CD14-positive monocyte (primary cell): Measurements from ENCODE around the gene PIK3R3. TPM values are rescaled to one million over a fixed set of nuclear protein-coding genes. Genes with fewer than 3 reads are reported as not detected.
"Not testable (repeated sequence)": the region's sequence is repeated elsewhere in the genome, so short reads cannot be mapped to it uniquely, and the experiment has no call there.

ENCODE experiments used
- DNase-seq, 3 donors: peaks; one replicate each; pipeline ENCODE4 v3.0.0-alpha.2; 2011 to 2022
- H2AFZ ChIP-seq: 2 replicates; pipeline ENCODE4 v1.6.0; 2012; ENCODE audit warnings: mild to moderate bottlenecking, low read depth, low read length, inconsistent platforms; ENCODE audit not compliant: insufficient read depth, poor library complexity, severe bottlenecking
- H3K27ac ChIP-seq, 2 donors: 1 replicate in 1 of 2; 2 replicates in 1 of 2; pipeline ENCODE4 v1.5.1; 2012 to 2013; ENCODE audit warnings: low read length in 2 of 2, control low read depth in 1 of 2, inconsistent platforms in 1 of 2, low read depth in 1 of 2, mild to moderate bottlenecking in 1 of 2
- H3K27me3 ChIP-seq, 2 donors: one replicate each; pipeline versions ENCODE4 v1.6.0 to v1.6.1; 2011 to 2013; ENCODE audit warnings: low read length in 2 of 2; ENCODE audit not compliant: control insufficient read depth in 2 of 2, insufficient read depth in 2 of 2
- H3K36me3 ChIP-seq, 2 donors: replicated peaks in 1 of 2; 1 replicate in 1 of 2; 2 replicates in 1 of 2; pipeline versions ENCODE4 v1.5.1 to v1.6.1; 2012 to 2013; ENCODE audit warnings: low read length in 2 of 2, control low read depth in 1 of 2, inconsistent platforms in 1 of 2, mild to moderate bottlenecking in 1 of 2; ENCODE audit not compliant: insufficient read depth in 2 of 2, control insufficient read depth in 1 of 2
- H3K4me1 ChIP-seq, 2 donors: 1 replicate in 1 of 2; 2 replicates in 1 of 2; pipeline versions ENCODE4 v1.5.1 to v1.6.1; 2012 to 2013; ENCODE audit warnings: low read length in 2 of 2, control low read depth in 1 of 2, inconsistent platforms in 1 of 2, mild to moderate bottlenecking in 1 of 2, moderate library complexity in 1 of 2; ENCODE audit not compliant: insufficient read depth in 2 of 2, control insufficient read depth in 1 of 2
- H3K4me2 ChIP-seq: replicated peaks from 2 replicates; pipeline ENCODE3; 2012; ENCODE audit warnings: low read length, moderate library complexity, mild to moderate bottlenecking; ENCODE audit not compliant: poor library complexity, severe bottlenecking; ENCODE audit errors: extremely low read depth
- H3K4me3 ChIP-seq, 3 experiments: fragments of 200-600 bp in 1 of 3; sonication (generic) in 1 of 3; replicated peaks in 1 of 3; 1 replicate in 2 of 3; 2 replicates in 1 of 3; pipeline ENCODE4 v1.5.1; 2011 to 2013; ENCODE audit warnings: low read length in 3 of 3, mild to moderate bottlenecking in 3 of 3, control low read depth in 2 of 3, low read depth in 2 of 3, inconsistent platforms in 1 of 3, moderate library complexity in 1 of 3
- H3K79me2 ChIP-seq: 2 replicates; pipeline ENCODE4 v1.6.0; 2012; ENCODE audit warnings: mild to moderate bottlenecking, control low read depth, inconsistent platforms, low read length, moderate library complexity; ENCODE audit not compliant: insufficient read depth
- H3K9ac ChIP-seq: 2 replicates; pipeline ENCODE4 v1.6.0; 2017; ENCODE audit warnings: low read length, mild to moderate bottlenecking; ENCODE audit not compliant: insufficient read depth, poor library complexity, severe bottlenecking
- H3K9me3 ChIP-seq, 2 donors: replicated peaks in 1 of 2; 1 replicate in 1 of 2; 2 replicates in 1 of 2; pipeline versions ENCODE4 v1.5.1 to v1.6.1; 2012 to 2013; ENCODE audit warnings: low read length in 2 of 2, control low read depth in 1 of 2; ENCODE audit not compliant: control insufficient read depth in 1 of 2, insufficient read depth in 1 of 2
- H4K20me1 ChIP-seq: 2 replicates; pipeline ENCODE4 v1.6.0; 2012; ENCODE audit warnings: mild to moderate bottlenecking, low read length, control low read depth, moderate library complexity; ENCODE audit not compliant: insufficient read depth
- H3K27ac Mint-ChIP-seq, 7 donors: one replicate each; pipeline ENCODE4 v1.8.0; 2020; ENCODE audit warnings: mild to moderate bottlenecking in 7 of 7, mixed read lengths in 7 of 7, moderate library complexity in 6 of 7, inconsistent platforms in 2 of 7
- H3K27me3 Mint-ChIP-seq, 3 donors: one replicate each; pipeline ENCODE4 v1.8.0; 2021 to 2022; ENCODE audit warnings: low read depth in 3 of 3, mild to moderate bottlenecking in 3 of 3, mixed read lengths in 3 of 3, moderate library complexity in 3 of 3, inconsistent platforms in 1 of 3
- H3K36me3 Mint-ChIP-seq, 2 donors: one replicate each; pipeline ENCODE4 v1.8.0; 2020; ENCODE audit warnings: mixed read lengths in 2 of 2, inconsistent platforms in 1 of 2, mild to moderate bottlenecking in 1 of 2
- H3K4me1 Mint-ChIP-seq: one replicate; pipeline ENCODE4 v1.8.0; 2020; ENCODE audit warnings: mild to moderate bottlenecking, mixed read lengths
- H3K4me3 Mint-ChIP-seq, 2 donors: one replicate each; pipeline ENCODE4 v1.8.0; 2020; ENCODE audit warnings: mild to moderate bottlenecking in 2 of 2, mixed read lengths in 2 of 2, moderate library complexity in 1 of 2
- H3K9me3 Mint-ChIP-seq, 7 donors: one replicate each; pipeline ENCODE4 v1.8.0; 2020 to 2022; ENCODE audit warnings: mixed read lengths in 7 of 7, mild to moderate bottlenecking in 6 of 7, moderate library complexity in 6 of 7, inconsistent platforms in 2 of 7
- WGBS: methylation state at CpG from one replicate; pipeline ENCODE4 v1.1.5; 2013; ENCODE audit warnings: missing lambda C conversion rate; ENCODE audit not compliant: insufficient coverage; 5-methylcytosine and 5-hydroxymethylcytosine counted together
- intact Hi-C, 2 donors: fragments of 100-400 bp; cut with micrococcal nuclease; formaldehyde crosslinking; loops; one replicate each; pipeline versions ENCODE4 v1.15.0 to v1.15.1; 2023
- polyA plus RNA-seq, 3 donors: library from polyadenylated mRNA; depleted of rRNA in 1 of 3; unstranded in 2 of 3; stranded (reverse) in 1 of 3; fragments of 300-500 nt in 2 of 3; fragments of >200 nt in 1 of 3; fragmentation: Illumina TruSeq in 2 of 3; gene quantifications; 1 replicate in 2 of 3; 2 replicates in 1 of 3; pipeline ENCODE4 v1.2.3, GENCODE V29; 2012 to 2021
- TF ChIP-seq, protein P1 (sequence below): fragments of 200-600 bp; IDR thresholded peaks from one replicate; pipeline ENCODE4 v1.8.0; 2022; ENCODE audit warnings: antibody characterized with exemption, mild to moderate bottlenecking

Gene PIK3R3
- polyA plus RNA-seq, 3 donors, result 0.09 to 0.28 (median 0.17) TPM

DNA sequence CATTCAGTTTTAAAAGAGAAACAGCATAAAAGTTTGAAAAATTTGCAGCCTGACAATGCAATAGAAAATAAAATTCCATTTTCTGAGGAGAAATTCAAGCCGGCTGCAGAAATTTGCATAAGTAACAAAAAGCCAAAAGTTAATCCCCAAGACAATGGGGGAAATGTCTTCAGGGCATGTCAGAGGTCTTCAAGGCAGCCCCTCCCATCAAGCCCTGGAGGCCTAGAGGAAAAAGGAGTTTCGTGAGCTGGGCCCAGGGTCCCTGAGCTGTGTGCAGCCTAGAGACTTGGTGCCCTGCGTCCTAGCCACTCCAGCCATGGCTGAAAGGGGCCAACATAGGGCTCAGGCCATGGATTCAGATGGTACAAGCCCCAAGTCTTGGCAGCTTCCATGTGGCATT, 74.6 kb downstream of the PIK3R3 start:
- Mint-ChIP-seq H3K9me3 (peaks cover 0 to 11% (median 6%) of the 10 kb centered on the region in 7 donors), H3K27me3 (peaks cover 0 to 2% (median 0%) of the 10 kb centered on the region in 3 donors), H3K4me3 (no peak overlapping the region), H3K27ac (no peak overlapping the region), H3K36me3 (no peaks in the 10 kb centered on the region), H3K4me1 (peaks cover 14% of the 10 kb centered on the region)
- no peak overlapping the region for H2AFZ ChIP-seq
- H3K9me3 ChIP-seq, result no peaks in the 10 kb centered on the region
- no peak for DNase-seq
- 97% methylated on average over 3 of the region's 3 CpGs for WGBS
- H3K36me3 ChIP-seq, result no peaks in the 10 kb centered on the region
- no peak overlapping the region for H3K4me2 ChIP-seq
- H4K20me1 ChIP-seq, result no peaks in the 10 kb centered on the region
- H3K27ac ChIP-seq, result no peak overlapping the region
- H3K9ac ChIP-seq, result no peak overlapping the region
- TF ChIP-seq, protein P1, sequence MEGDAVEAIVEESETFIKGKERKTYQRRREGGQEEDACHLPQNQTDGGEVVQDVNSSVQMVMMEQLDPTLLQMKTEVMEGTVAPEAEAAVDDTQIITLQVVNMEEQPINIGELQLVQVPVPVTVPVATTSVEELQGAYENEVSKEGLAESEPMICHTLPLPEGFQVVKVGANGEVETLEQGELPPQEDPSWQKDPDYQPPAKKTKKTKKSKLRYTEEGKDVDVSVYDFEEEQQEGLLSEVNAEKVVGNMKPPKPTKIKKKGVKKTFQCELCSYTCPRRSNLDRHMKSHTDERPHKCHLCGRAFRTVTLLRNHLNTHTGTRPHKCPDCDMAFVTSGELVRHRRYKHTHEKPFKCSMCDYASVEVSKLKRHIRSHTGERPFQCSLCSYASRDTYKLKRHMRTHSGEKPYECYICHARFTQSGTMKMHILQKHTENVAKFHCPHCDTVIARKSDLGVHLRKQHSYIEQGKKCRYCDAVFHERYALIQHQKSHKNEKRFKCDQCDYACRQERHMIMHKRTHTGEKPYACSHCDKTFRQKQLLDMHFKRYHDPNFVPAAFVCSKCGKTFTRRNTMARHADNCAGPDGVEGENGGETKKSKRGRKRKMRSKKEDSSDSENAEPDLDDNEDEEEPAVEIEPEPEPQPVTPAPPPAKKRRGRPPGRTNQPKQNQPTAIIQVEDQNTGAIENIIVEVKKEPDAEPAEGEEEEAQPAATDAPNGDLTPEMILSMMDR, result no peak
- intact Hi-C loops, result no loop called here
- H3K4me3 ChIP-seq, result no peak overlapping the region
- H3K4me1 ChIP-seq, result peaks cover 0 to 2% of the 10 kb centered on the region in 2 donors
- H3K27me3 ChIP-seq, result no peaks in the 10 kb centered on the region
- H3K79me2 ChIP-seq, result no peaks in the 10 kb centered on the region

DNA sequence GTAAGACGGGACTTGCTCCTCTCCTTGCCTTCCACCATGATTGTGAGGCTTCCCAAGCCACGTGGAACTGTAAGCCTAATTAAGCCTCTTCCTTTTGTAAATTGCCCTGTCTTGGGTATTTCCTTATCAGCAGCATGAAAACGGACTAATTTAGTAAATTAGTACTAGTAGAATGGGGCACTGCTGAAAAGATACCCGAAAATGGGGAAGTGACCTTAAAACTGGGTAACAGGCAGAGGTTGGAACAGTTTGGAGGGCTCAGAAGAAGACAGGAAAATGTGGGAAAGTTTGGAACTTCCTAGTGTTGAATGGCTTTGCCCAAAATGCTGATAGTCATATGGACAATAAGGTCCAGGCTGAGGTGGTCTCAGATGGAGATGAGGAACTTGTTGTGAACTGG, 75.2 kb downstream of the PIK3R3 start:
- H3K27me3 ChIP-seq, H3K4me3 ChIP-seq, DNase-seq, H3K27me3 Mint-ChIP-seq, H3K4me1 ChIP-seq, H3K36me3 Mint-ChIP-seq, H3K27ac ChIP-seq, H3K79me2 ChIP-seq, H3K9me3 ChIP-seq, H3K36me3 ChIP-seq, H3K9ac ChIP-seq, intact Hi-C loops, H4K20me1 ChIP-seq: not testable (repeated sequence)
- H3K4me3 Mint-ChIP-seq, result peak overlapping the region; percentile 31 to 80
- Histone ChIP-seq H3K4me2 (peak overlapping the region; percentile 34), H2AFZ (peak overlapping the region; percentile 36)
- H3K4me1 Mint-ChIP-seq, result peaks cover 11% of the 10 kb centered on the region
- 69% methylated on average over 2 of the region's 4 CpGs for WGBS
- peak overlapping the region in 2 of 7 donors; percentile 14 to 29 for H3K27ac Mint-ChIP-seq
- peaks cover 0 to 11% (median 6%) of the 10 kb centered on the region in 7 donors for H3K9me3 Mint-ChIP-seq
